Esophagus squamous epithelium (tissue), 4 donors: ENCODE results near the gene DOCK3.
"Not testable (repeated sequence)": the region's sequence is repeated elsewhere in the genome, so short reads cannot be mapped to it uniquely, and the experiment has no call there.

ENCODE experiments used
- CTCF ChIP-seq, 6 experiments: fragments of 450-650 bp in 4 of 6; fragments of 200-600 bp in 2 of 6; sonication (generic) in 2 of 6; IDR thresholded peaks; one replicate each; pipeline ENCODE4 v1.5.1; 2016 to 2019; ENCODE audit warnings: antibody characterized with exemption in 6 of 6, mild to moderate bottlenecking in 4 of 6, moderate library complexity in 4 of 6
- POLR2A ChIP-seq, 4 donors: fragments of 450-650 bp; IDR thresholded peaks; one replicate each; pipeline ENCODE4 v1.6.1; 2017; ENCODE audit warnings: antibody characterized with exemption in 4 of 4, mild to moderate bottlenecking in 4 of 4, moderate library complexity in 3 of 4

GRCh38 chr3:51368276-51368675 is 693.5 kb downstream of the DOCK3 start:
- TF ChIP-seq POLR2A, CTCF (IDR thresholded peaks at IDR 0.05): not testable (repeated sequence)
